GM20431 (cell line): ENCODE data around the gene CEBPA.

Experiments used
- in situ Hi-C: fragments of 300-500 bp; cut with MseI, MboI; formaldehyde crosslinking; loops from one replicate; pipeline ENCODE4 v1.15.0; 2020; ENCODE audit warnings: low sequenced_read_pairs; ENCODE audit not compliant: unreplicated experiment

The CEBPA gene

DNA sequence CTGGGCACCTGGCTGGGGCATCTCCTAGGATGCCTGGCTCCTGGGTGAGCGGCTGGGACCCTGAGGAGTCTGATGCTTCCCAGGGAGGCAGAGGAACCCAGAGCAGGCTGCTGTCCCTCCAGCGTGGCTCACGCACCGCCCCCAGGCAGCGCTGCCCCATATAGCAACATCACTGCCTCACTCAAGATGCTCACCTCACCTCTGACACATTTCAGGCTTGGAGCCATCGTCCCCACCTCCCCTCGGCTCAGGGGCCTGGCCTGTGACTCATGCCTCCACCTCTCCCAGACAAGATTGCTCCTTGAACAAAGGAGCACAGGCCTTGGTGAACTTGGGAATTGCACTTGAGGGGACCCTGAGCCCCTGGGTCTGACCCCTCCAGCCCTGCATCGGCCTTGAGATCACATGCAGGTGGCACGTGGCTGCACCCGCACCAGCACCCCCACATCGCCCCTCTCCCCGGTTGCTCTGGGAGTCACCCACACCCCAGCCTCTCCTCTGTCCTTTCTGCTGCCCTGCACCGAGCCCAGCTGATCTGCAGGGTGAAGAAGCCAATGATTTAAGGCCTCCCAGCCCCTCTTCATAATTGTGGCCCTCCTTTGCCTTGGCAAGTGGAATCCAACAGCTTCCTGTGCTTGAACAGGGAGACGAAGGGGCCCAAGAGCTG, 11.2 kb downstream of the CEBPA start:
- in situ Hi-C loops = no loop called here

DNA sequence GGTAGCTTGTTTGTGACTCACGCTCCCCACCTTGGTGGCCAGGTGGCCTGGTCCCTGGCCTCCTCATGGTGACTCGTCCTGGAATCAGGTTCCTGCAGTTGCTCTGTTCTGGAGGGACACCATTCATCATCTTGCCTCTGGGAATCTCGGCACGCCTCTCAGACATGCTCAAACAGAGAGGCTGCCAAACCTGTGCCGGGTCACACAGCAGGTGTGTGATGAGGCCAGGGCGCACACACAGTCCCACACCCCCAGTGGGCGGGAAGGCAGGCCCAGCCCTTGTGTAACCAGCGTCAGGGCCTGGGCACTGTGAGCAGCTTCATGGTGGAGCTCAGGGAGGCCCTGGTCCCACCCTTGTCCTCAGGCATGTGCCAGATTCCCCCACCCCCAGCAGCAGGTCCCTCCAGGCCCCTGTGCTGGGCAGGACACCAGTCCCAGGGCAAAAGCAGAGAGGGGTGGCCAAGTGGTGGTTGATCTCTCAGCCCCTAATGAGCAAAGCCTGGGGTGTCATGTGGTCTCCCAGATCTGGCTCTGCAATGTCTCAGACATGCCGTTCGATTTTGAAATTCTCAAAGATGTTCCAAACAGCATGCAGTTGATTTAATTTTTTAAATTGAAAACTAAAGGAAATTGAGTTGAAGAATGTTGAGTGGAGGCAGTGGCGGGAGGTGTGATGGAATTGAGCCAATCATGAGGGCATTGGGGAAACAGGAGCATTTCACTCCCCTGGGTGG, 12.1 kb downstream of the CEBPA start:
- in situ Hi-C loops = no loop called here

DNA sequence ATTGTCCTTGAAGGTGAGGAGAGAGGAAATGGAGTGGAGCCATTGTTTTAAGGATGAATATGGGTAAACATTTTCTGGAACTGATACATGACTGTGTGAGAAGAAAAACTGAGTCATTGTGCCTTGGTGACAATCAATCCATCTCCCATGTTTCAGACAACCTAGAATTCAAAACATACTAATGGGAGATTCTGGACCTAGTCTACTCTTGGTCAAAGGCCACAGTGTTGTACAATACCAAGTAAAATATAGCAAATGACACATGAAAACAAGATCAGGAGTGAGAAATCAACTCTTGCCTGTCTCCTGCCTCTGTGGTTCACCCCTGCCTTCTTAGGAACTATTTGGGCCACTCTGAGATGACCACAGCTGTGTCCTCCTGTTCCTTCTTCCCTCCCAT, 13.1 kb downstream of the CEBPA start:
- in situ Hi-C loops = no loop called here

DNA sequence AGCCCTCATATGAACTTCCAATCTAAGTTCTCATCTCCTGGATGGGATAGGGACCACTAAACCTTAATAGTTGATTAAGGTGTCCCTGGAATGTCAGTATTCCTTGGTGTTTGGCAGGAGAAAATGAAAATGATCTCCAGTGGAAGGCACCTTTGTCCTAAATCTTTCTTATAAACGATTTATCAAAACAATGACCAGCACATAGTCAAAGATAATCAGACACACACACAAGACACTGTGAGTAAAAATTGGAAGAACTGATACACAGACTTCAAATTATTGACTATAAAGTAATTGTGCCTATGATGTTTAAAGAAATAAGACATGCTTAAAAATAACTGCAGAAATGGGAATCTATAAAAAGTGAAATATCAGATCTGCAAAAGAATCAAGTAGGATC, 13.7 kb downstream of the CEBPA start:
- in situ Hi-C loops = no loop called here

- in situ Hi-C loops = no loop called here
Observed at GRCh38 chr19:33287927-33288326, 14.4 kb downstream of the CEBPA start.

DNA sequence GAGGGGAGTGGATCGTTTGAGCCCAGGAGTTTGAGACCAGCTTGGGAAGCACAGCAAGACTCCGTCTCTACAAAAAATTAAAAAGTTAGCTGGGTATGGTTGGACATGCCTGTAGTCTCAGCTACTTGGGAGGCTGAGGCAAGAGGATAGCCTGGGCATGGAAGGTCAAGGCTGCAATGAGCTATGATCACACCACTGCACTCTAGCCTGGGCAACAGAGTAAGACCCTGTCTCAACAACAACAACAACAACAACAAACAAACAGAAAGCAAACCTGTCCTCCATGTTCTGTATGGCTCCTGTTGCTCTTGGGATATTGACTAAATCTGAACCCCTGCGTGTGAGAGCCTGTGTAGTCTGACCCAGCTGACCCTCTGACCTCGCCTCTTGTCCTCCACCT, 14.9 kb downstream of the CEBPA start:
- in situ Hi-C loops = no loop called here

GRCh38 chr19:33286899-33287298, 15.4 kb downstream of the CEBPA start:
- in situ Hi-C loops = no loop called here

DNA sequence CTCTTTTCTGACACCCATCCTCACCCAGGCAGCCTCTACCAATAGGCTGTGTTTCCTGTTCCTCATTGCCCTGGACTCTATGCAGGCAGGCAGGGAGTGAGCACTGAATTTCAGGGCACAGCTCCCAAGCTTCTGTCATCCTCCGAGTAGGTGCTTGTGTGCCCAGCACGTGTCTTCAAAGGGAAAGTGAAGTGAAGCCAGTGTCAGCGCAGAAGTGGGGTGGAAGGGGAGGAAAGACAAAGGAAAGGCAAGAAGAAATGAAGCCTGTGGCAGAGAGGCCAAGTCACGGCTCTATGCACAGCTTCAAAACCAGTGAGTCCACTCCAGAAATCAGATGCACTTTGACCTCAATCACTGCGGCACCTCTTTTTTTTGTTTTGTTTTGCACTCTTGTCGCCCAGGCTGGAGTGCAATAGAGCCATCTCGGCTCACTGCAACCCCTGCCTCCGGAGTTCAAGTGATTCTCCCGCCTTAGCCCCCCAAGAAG, 16.9 kb downstream of the CEBPA start:
- in situ Hi-C loops = no loop called here

GRCh38 chr19:33284756-33285155, 17.6 kb downstream of the CEBPA start:
- in situ Hi-C loops = no loop called here

DNA sequence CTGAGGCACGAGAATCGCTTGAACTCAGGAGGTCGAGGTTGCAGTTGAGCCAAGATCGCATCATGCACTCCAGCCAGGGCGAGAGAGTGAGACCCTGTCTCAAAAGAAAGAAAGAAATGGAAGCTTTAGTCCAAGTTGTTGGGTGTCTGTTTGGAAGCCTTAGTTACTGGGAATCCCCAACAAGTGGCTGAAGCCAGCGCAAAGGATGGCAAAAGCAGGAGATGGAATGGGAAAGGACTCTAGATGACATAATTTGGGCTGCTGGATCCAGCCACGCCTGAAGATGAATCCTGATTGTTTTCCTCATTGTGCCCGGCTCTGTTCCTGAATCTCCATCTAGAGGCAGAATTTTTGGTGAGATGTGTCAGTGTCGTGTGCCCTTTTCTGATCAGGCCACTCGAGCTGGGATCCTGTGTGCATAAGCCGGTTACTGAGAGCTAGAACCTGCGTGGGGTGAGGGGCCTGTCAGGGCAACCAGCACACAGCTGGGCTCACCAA, 18.1 kb downstream of the CEBPA start:
- in situ Hi-C loops = no loop called here

DNA sequence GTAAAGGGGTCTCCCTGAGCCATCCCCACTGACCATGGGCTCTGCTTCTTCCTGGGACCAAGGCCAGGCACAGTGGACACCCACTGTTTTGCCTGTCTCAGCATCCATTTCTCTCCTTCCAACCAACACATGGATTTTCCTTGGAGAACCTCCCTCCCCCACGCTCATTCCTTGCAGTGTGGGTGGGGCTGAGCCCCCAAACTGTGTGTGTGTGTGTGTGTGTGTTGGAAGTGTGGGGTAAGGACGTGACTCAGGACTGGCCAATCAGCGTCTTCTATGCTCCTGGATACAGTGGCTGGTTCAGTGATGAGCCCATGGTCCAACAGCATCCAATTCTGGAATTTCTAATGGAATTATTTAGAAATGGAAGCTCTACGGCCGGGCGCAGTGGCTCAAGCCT, 18.7 kb downstream of the CEBPA start:
- in situ Hi-C loops = no loop called here

DNA sequence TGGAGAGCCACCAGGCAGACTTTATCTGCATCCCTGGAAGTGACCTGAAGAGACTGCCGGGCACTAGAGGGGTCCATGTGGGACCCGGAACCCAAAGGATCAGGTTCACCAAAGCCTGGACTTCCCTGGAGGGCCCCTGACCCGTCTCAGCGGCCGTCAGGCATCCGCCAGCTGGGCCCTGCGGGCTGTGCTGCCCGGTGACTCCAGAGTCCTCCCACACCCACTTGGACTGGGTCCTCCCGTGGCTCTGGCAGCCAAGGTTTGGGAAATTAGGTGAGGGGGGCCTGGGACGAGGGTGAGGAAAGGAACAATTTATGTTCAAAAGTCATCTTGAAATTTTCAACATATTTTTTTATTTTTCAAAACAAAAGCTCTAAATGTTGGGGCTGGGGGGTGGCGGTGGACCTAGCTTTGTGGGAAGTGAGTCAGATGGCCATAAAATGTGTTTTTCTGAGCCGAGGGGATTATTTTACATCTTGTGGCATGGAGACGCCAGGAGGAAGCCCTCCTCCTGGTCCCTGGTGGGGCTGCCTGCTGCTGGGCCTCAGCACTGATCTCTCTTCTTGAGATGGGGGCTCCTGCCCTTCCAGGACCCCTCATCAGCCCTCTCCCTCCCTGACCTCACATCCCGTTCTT, 20.2 kb downstream of the CEBPA start:
- in situ Hi-C loops = no loop called here

DNA sequence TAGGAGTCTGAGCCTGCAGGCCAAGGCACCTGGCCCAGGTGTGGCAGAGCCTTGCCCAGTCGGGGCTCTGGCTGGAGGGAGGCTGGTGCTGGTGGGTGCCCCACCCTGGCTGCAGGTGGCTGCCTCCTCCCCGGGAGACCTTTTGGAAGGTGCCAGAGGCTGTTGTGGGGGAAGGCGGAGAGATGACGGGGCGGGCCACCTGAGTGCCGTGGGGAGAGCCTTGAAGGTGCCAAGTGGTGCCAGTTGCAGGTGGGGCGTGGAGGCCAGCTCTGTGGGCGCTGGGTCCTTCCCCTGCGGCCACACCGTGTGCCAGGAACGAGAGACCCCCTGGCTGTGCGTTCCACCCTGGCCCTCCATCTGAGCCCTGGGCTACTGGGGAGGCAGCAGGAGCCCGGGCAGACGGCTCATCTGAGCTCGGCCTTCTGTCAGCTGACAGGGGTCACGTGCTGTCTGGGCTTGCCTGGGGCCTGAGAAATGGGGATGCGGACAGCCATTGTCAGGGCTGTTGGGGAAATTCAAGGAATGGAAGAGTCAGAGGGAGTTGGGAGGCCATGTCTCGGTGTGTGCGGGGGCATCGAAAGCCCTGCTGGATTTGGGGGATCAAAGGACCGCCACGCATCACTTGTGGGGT, 20.9 kb downstream of the CEBPA start:
- in situ Hi-C loops = no loop called here

DNA sequence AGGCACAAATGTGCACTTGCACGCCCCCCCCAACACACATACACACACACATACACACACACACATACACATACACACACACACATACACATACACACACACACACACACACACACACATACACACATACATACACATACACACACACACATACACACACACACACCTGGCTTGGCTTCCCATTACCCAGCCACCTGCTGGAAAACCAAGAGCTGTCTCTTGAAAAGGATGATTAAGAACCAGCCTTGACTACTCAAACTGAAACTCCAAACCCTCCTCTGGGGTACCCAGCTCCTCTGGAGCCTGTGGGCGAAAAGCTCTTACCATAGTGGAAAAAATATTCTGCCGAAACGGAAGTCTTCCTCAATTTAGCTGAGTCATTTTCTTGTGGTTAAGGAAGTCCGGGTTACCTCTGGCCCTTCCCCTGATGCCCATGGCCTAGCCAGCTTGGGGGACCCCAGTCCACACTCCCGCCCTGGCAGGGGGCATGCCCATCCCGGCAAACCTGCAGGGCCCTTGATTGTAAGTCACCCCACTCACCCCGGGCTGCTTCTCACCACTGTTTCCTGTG, 21.9 kb downstream of the CEBPA start:
- in situ Hi-C loops = no loop called here

DNA sequence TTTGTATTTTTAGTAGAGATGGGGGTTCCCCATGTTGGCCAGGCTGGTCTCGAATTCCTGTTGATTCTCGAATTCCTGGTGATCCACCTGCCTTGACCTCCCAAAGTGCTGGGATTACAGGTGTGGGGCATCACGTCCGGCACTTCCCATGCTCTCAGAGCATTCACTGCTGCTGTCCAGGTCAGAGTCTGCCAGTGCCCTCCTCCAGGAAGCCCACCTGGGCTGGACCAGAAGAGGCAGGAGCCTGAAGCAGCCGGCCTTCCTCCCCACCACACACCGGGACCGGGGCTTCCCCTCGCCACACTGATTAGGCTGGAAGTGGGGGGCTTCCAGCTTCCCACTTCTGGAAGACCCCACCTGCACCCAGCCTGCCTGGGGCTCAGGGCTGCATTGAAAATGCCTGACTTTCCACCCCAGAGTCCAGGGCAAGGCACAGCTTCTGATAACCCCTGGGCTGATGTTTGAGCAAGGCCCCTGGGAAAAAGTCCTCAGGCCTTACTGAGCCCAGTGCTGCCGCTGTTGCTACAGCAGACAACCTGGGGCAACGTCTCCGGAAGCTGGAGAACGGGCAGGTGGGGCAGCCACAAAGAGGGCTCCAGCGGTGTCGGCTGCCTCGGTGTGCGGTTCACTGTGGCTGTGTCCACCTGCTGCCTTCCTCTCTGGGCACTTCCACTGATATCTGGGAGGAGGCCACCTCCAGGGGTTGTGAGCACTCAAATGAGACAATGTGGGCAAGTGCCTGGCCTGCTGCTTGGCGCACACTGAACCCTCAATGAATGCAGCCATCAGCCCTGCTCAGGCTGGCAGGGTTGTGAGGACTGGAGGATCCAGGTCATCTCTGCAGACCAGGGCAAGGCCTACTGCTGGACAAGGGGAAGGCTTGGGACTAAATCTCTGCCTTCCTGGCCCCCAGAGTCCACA, 22.6 kb downstream of the CEBPA start:
- in situ Hi-C loops = no loop called here

DNA sequence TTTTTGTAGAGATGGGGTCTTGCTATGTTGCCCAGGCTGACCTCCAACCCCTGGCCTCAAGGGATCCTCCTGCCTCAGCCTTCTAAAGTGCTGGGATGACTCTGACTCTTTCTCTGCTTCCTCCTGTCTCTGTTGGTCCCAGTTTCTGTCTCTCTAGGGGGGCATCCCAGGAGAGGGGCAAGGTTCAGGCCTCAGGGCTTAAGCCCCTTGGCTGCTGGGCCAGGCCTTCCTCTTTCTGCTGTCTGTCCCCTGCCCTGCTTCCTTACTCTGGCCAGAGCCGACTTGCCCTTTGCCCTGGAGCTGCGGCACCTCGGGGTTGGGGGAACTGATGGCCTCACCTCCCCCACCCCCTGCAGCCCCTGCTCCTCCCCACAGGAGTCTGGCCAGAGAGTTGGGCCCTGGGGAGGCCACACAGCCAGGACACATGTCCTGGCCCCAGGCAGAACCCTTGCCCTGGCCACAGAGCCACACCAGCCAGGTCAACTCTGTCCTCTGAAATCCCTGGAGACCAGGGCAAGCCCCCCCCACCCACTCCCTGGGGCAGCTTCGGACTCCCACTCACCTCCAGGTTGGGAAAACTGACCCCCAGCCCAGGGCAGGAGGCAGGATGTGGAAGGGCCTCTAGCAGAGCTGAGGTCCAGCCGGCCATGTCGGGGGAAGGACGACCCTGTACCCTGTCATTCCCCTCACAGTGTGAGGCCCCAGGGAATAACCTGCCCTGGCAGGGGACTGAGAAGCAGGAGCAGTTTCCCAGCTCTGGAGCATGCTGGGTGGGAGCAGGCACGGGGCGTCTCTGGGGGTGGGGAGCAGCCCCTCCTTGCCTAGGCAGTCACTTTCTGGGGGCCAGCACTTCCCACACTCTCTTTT, 23.7 kb downstream of the CEBPA start:
- in situ Hi-C loops = no loop called here

GRCh38 chr19:33278023-33278402, 24.3 kb downstream of the CEBPA start:
- in situ Hi-C loops = no loop called here

GRCh38 chr19:33277434-33277833, 24.9 kb downstream of the CEBPA start:
- in situ Hi-C loops = no loop called here
